Superior temporal gyrus (tissue), 1 donor: ENCODE measurements around the gene ENAH.

Source experiments
- DNase-seq: peaks from one replicate; pipeline ENCODE4 v3.0.0-alpha.2; 2016; ENCODE audit errors: extremely low spot score

Gene ENAH

DNA sequence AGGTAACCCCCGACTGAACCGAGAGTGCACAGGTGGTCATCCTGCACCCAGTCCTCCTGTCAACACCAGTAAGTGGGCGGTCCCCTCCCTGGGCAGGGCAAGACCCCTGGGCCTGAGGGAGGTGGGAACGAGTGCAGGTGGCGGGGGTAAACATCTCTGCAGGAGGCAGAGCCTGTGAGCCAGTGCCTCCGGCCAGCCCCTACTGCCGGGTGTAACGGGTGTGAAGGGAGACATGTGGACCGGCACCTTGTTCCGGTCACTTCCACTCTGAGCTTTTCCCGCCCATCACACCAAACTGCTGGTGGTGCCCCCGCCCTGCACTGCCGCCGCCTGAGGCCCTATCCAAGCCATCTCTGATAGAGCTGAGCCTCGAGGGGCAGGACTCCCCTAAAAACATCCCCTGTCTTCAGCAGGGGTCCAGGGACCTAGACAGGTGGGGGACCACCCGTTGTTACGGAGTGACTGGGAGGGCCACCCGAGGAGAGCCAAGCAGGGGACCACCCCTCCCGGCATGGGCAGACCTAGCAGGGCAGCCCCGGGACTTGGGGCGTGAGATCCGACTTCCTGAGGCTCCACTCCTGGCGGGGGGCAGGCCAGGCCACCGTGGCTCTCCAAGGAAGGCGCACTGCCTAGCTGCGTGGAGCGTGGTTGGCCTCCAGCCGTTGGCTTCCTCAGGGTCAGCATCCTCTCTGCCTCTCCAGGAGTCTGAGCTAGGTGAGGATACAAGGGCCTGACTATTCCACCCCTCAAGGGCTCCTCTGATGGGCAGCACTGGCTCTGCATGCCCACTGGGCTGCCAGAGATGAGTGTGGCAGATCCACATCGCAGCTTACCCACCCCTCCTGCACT lies 181.2 kb downstream of the ENAH start:
- no peak for DNase-seq

DNA sequence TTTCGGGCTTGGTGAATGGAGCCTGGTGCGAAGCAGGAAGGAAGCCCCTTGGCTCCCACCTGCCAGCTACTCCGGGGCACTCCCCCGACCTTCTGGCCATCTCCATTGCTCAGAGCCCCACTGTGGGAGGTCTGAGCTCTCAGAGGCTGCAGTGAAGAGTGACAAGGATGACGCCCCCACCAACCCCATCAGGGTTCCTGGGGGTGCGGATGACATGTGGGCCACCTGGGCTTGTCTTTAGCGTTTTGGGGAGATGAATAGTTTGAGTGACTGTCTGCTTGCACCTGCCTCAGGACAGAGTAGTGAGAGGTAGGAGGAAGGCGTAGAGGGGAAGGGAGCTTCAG lies 181.8 kb downstream of the ENAH start:
- DNase-seq = no peak

DNA sequence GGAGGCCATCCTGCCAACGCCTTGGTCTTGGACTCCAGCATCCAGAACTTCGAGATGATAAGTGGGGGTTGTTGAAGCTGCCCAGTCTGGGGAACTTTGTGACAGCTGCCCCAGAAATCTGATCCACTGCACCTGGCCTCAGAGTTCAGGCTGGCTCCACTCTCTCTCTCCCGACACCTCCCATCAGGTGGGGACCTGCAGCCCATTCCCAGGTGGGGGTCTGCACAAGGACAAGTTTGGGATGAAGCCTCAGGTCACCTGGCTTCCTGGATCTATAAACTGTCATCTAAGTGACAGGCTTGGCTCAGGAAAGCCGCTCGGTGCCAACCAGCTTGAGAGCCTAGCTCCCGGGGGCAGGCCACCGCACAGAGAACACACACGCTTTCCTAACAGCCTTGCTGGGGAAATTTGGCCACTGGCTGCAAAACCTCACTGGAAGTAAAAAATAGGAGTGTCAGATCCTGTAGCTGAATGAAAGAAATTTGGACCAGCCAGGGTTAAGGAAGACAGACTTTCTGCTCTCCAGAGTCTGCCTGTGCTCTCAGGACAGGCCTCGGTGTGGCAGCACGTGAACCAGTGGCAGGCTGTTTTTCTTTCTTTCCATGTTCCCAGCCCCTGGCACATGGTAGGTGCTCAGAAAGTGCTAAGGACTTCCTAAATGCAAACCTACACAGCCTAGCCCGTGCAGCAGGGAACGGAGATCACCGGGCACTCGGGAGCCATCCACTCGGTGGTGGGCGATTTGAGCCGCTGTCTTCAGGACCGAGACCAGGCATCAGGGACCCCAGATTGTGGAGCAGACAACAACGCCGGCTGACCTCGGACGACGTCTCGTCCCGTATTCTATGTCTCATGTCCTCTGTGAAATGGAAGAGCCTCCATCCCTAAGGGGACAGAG lies 182.5 kb downstream of the ENAH start:
- DNase-seq = no peak

DNA sequence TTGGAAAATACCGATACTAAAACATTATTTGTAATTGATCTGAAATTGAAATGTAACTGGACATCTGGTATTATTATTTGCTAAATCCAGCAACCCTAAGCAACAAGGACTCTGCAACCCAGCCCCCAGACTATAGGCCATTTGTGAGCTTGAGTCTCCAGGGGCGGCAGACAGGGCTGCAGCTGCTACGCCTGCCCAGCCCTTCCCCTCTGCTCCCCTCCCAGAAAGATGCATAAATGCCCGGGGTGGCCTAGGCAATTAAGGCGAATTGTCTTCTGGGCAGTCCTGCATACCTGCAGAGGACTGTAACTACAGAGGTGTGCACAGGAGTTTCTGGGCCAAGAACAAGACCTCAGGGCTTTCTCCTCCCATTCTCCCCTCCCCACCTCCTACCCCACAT lies 183.9 kb downstream of the ENAH start:
- DNase-seq = no peak

DNA sequence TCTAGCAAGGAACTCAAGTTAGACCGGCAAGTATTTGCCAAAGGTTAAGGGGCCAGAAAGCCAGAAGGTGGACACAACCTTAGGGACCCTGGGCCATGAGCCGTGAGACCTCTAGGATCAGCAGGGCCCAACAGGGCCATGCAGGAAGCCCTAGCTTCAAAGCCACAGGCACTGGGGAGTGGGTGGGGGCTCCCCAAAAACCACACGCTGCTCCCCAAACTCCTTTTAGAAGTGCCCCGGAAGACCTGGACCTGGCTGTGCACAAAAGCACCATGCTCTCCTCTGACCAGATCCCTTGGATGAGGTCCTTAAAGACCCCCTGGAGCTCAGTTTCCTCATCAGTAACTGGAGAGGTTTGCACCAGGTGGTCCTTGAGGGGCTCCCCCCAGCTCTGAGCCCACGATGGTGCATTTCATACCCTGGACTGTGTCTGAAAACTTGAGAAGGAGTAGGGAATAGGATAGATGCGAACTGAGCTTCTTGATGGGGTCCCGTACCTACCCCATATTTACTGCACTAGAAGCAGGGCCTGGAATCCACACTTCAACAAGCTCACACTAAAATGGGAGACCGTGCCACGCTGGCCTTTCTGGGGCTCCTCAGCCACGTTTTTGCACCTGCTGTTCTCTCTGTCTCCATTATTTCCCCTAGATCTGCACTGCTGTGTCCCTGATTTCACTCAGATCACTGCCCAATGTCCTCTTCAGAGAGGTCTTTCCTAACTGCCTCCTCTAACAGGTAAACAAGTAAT lies 184.5 kb downstream of the ENAH start:
- no peak for DNase-seq

DNA sequence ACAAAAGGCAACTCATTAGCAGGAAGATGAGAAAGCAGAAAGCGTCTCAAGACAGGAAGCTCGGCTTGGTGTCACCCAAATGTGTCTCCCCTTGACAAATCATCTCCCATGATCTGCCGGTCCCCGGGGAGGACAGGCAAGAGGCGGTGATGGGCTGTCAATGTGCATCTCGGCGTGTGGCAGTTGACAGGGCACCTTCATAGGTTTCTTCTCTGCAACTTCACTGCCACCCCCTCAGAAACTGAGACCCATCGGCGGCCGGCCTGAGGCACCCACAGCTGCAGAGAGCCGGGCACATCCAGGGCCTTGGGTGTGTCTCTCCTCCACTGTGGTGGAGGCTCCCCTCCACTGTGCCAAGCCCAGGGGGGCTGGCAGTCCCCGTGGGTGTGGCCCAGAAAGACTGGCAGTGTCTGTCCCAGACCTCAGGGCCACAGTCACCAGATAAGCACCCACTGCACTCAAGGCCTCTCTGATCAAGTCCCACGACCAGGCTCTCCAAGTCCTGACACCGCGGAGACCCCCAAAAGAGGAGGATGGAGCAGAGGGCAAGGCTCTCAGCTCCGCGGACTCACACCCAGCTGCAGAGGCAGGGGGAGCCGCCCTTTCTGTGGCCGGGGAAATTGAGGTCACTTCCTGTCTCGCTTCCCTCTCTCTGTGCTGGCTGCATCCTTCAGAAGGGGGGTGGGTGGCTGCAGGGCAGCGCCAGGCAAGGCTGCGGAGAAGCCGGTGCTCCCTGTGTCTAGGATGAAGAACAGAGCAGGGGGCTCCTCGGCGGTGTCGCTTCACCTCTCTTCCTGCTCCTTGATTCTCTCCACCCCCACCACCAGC lies 185.5 kb downstream of the ENAH start:
- no peak for DNase-seq

- no peak for DNase-seq
Measured at GRCh38 chr1:225466848-225467192, 186.1 kb downstream of the ENAH start.

- DNase-seq = no peak
Measured at GRCh38 chr1:225465793-225466517, 187.0 kb downstream of the ENAH start.

DNA sequence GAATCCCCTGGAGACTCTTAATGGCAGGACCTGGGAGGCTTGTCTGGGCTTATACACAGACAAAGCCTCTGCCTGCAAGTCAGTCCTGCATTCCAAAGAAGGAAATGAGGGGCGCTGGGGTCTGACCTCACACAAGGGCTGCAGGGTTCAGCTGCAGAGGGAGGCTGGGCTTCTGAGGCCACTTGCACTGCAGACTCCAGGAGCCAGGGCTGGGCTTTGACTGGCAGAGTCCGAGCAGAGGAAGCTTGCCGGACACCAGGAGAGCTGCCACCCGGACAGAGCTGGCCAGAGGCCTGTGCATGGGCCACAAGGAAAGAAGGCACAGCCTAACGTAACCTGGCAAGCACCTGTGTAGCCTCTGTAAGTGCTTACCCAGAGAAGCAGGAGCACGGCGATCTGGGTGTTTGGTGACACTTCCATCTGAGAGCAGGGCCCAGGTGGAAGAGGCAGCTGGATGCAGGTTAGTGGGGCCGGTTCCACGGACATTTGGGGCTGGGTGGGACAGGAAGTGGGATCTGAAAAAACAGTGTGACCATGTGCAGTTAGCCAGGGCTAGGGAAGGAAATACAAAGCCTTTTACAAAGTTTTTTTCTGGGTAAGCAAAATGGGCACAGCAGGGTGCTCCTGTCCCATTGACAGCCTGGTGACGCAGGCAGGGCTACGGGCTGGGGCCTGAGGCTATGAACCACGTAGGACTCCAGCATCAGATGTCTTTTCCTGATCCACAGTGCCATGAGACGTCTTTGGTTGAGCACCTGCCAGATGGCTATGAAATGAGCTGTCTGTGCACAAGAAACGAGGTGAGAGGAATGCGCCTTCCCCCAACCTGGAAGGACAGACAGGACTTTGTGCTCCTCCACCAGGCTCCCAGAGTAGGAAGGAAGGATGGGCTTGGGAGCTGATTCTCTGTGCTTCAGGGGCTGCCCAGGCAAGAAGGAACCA lies 187.8 kb downstream of the ENAH start:
- DNase-seq = no peak

DNA sequence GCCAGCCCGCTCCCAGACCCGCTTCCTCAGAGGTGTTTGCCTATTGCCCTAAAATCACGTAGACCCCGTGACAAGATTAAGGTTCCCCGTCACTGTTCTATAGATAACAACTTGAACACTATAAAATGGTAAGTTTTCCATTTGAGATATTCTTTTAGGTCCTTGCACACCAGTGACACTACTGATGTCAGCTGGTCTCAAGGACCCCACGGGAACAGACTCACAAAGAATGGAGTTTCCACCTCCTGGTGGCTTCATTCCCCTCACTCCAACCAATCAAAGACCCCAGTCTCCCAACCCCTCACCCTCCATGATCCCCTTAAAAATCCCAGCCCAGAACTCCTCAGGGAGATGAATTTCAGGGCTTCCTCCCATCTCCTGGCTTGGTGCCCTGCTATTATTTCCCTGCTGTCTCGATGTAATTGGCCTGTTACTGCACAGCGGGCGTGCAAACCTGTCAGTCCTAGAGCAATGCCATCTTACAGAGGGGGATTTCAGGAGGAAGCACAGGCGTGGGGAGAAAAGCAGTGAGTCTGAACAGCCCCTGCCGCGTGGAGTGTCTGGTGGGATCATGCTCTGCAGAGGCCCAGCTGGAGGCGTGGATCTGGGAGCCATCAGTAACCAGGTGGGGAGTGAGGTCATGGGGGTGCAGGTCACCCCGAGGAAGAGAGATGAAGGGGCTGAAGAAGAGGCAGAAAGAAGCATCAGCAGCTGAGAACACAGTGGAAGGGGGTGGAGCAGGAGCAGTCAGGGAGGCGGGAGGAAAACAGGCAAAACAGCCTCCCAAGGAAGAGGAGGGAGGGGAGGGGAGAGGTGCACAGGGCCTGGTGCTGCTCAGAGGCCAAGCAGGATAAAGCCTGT lies 190.0 kb downstream of the ENAH start:
- DNase-seq = no peak

DNA sequence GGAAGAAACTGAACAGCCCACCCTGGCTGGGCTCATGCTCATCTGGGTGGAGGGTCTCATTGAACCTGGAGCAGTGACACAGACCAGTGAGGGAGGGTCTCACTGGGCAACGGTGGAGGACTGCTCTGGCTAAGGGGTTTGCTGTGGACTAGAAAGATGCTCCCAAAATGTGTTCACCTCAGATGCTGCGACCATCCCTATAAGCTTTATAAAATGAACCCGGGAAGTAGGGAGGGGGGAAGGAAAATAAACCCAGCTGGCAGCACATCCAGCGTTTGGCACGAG lies 190.6 kb downstream of the ENAH start:
- DNase-seq = no peak

- DNase-seq = no peak
Measured at GRCh38 chr1:225461533-225462428, 191.1 kb downstream of the ENAH start.

DNA sequence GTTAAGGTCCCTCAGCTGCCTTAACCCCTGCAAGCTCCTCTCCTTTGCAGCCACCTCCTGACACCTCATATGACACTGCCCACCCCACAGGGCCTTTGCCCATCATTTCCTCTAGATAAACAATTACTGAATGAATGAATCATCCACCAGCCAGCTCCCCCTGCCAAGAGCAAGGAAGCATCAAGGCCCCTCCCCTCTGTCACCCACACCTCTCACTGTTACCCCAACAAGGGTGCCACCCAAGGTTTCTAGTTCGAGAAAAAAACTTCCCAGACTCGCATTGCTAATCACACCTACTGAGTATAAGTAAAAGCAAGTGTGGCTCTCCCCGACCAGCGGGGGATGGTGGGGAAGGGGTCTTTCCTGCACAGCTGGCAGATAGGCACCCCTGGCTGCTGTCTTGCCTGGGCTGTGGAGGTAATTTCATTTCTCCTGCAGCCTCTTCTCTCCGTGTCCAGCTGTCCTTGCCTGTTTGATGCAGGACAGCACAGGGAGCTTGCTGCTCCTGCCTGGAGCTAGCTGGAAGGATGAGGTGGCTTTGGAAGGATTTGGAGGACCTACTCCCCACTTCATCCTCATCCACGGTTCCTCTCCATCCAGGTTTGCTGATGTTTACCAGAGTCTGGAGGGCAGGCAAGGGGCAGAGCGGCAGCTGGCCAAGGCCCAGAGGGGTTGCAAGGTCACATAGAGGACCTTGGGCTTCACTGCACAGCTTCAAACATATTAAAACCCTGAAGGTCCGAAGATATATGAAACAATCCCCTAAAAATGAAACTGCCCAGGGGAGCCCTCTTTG lies 192.0 kb downstream of the ENAH start:
- no peak for DNase-seq

- no peak for DNase-seq
Measured at GRCh38 chr1:225460021-225460736, 192.7 kb downstream of the ENAH start.

DNA sequence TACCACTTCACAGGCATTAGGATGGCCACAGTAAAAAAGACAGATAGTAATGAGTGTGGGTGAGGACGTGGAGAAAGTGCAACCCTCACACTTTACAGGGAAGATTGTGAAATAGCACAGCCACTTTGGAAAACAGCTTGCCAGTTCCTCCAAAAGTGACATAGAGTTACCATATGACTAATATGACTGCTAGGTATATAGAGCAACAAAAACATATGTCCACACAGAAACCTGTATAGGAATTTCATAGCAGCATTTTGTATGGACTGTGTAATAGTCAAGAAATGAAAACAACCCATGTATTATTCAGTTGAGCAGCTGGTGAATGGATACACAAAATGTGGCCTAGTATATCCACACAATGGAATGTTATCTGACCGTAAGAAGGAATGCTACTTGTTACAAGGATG lies 194.7 kb downstream of the ENAH start:
- DNase-seq = no peak

DNA sequence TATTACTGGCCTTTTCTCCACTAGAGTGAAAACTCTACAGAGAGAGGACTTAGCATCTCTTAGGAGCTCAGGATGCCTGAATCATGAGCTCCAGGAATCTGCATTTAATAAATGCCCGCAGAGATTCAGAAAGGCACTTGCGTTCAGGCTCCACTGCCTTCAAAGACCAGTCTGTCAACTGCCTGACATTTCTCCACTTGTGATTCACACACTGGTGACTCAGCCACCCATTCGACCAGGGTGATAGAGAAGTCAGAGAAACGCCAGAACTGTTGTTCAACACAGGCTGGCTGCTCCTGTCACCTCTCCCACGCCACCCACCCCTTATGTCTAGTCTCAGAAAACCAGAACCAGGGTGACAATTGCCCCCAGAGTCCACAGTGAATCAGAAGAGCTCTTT lies 198.2 kb downstream of the ENAH start:
- DNase-seq = peak; percentile 18
